GM19467 (cell line): Measurements from ENCODE around the gene NOC3L.
A peak's percentile ranks its signal among the peaks of the same experiment; 100 is the strongest.
"Not testable (repeated sequence)": the region's sequence is repeated elsewhere in the genome, so short reads cannot be mapped to it uniquely, and the experiment has no call there.

ENCODE experiments used
- ATAC-seq: cut with Tn5 transposase; IDR thresholded peaks from one replicate; pipeline ENCODE4 v1.9.1; 2021; ENCODE audit warnings: mild to moderate bottlenecking, moderate library complexity; ENCODE audit not compliant: unreplicated experiment

Gene NOC3L, protein sequence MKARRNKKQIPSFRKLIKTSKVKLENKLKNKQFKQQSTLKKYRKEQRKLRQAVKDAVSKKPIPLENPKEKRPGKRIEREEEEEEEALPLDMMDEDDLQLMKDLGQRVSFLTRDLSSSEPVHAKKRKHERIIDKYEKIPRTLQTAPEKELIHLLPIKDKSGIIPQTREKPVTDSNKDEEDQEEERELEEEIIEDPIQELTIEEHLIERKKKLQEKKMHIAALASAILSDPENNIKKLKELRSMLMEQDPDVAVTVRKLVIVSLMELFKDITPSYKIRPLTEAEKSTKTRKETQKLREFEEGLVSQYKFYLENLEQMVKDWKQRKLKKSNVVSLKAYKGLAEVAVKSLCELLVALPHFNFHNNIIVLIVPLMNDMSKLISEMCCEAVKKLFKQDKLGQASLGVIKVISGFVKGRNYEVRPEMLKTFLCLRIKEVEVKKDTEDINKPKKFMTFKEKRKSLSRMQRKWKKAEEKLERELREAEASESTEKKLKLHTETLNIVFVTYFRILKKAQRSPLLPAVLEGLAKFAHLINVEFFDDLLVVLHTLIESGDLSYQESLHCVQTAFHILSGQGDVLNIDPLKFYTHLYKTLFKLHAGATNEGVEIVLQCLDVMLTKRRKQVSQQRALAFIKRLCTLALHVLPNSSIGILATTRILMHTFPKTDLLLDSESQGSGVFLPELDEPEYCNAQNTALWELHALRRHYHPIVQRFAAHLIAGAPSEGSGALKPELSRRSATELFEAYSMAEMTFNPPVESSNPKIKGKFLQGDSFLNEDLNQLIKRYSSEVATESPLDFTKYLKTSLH

GRCh38 chr10:94362360-94363250, at the start of gene NOC3L:
TSS of gene NOC3L (minus strand) at chr10:94362939. CDS start at chr10:94362838, 101 bp downstream.
- ATAC-seq = peak; percentile 100

- ATAC-seq = no peak
Observed at GRCh38 chr10:94412449-94412848, 49.7 kb upstream of the NOC3L start.

GRCh38 chr10:94411304-94411703, 48.6 kb upstream of the NOC3L start:
- no peak for ATAC-seq

DNA sequence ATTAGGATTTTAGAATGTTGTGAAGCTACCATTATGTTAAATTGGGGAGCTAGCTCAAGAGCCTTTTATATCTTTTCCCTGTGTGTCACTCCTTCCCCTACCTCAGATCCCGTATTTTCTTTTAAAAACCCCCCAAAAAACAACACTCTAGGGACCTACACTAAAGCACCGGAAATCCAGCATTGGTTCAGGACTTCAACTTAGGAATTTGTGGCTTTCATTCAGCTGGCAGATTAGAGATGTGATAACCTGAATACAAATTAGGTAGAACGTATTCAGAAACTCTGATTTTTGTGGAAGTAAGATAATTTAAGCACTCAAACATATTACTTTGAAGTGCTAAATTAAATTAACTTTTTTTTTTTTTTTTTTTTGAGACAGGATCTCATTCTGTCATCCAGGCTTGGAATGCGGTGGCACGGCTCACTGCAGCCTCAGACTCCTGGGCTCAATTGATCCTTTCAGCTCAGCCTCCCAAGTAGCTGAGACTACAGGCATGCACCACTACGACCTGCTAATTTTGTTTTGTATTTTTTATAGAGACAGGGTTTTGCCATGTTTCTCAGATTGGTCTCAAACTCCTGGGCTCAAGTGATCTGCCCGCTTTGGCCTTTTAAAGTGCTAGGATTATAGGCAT, 46.4 kb upstream of the NOC3L start:
- ATAC-seq = no peak

DNA sequence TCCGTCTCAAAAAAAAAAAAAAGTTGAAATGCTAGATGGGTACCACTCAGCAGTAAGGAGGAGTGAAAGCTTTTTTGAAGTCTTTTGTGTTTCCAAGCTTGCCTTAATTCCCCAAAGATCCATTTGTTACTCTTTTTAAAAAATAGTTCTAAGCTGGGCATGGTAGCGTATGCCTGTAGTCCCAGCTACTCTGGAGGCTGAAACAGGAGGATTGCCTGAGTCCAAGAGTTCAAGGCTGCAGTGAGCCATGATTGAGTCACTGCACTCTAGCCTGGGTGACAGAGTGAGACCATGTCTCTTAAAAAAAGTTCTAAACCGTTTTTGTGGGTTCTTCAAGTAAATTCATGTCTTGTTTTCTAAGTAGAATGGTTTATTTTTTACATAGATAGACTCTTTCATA, 44.9 kb upstream of the NOC3L start:
- ATAC-seq = no peak

- no peak for ATAC-seq
Observed at GRCh38 chr10:94405406-94405805, 42.7 kb upstream of the NOC3L start.

DNA sequence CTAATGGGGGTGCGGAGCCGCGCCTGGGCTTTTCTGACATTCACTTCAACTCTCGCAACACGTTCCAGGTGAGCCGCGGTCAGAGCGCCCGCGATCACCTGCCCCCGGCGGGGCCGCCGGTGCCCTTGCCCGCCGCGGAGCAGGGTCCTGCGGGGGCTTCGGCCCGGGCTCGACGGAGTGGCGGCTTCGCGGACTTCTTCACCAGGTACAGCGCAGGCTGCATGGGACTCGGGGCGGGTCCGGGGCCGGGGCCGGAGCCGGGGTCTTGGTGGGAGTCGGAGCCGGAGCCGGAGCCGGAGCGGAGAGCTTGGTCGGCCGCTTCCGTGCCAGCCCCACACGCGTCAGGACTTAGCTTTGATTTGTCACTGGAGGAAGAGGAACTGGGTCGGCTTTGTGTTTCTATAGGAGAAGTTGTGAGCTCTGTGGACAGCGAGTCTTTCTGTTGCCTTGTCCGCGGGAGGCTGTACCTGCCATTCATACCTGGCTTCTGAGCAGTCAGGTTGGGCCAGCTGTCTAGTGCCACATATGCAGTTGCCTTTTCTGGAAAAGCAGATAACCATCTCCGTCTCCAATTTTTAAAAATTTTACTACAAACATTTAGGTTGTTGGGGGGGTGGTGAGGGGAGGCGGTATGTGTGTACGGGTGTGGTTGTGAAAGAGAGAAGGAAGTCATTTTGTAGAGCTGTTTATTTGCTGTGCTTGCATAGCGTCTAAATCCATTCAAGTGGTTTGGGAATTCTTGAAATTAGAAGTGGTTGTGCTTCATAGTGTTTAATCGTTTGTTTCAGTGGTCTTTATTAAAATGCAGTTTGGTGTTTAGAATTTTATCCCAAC, 40.9 kb upstream of the NOC3L start:
- ATAC-seq = peak; percentile 46

DNA sequence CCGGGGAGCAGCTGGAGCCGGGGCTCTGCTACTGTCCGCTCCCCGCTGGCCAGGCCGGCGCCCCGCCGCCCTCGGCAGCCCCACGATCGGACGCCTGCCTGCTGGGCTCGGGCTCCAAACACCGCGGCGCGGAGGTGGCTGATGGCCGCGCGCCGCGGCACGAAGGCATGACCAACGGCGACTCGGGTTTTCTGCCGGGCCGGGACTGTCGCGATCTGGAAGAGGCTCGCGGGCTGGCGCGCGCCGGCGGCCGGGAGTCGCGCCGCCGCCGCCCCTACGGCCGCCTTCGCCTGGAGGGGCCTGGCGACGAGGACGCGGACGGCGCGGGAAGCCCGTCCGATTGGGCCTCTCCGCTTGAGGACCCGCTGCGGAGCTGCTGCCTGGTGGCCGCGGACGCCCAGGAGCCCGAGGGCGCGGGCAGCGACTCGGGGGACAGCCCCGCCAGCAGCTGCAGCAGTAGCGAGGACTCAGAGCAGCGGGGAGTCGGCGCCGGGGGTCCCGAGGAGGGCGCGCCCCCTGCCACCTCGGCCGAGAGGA, 40.2 kb upstream of the NOC3L start:
- peak; percentile 15 for ATAC-seq

DNA sequence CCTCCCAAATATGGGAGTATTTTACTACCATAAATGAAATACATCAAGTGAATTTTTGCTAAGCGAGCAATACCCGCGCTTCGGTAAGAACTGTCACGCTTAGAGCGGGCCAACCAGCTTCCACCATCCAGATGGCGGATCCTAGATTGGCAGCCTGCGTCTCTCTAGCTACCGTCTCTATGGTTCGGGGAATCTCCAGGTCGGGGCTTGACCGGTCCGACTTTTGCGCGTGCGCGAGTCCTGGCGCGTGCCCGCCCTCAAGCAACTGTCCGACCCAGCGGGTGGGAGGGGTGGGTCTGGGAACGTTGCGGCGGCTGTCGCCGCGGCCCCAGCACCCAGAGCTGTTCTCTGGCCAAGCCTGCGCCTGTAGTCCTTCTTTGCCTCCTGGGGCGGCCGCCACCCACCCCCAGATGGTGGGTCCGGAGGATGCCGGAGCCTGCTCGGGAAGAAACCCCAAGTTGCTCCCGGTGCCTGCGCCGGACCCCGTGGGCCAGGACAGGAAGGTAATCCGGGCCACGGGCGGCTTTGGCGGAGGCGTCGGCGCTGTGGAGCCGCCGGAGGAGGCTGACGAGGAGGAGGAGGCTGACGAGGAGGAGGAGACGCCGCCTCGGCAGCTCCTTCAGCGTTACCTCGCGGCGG, 39.6 kb upstream of the NOC3L start, which contains the start of gene TBC1D12:
TBC1D12 (plus strand) TSS at position 338 of the 639 bp plus-strand sequence; CDS start at position 411, 73 bp downstream.
- peak; percentile 71 for ATAC-seq

- ATAC-seq = no peak
Observed at GRCh38 chr10:94398762-94399161, 36.0 kb upstream of the NOC3L start.

DNA sequence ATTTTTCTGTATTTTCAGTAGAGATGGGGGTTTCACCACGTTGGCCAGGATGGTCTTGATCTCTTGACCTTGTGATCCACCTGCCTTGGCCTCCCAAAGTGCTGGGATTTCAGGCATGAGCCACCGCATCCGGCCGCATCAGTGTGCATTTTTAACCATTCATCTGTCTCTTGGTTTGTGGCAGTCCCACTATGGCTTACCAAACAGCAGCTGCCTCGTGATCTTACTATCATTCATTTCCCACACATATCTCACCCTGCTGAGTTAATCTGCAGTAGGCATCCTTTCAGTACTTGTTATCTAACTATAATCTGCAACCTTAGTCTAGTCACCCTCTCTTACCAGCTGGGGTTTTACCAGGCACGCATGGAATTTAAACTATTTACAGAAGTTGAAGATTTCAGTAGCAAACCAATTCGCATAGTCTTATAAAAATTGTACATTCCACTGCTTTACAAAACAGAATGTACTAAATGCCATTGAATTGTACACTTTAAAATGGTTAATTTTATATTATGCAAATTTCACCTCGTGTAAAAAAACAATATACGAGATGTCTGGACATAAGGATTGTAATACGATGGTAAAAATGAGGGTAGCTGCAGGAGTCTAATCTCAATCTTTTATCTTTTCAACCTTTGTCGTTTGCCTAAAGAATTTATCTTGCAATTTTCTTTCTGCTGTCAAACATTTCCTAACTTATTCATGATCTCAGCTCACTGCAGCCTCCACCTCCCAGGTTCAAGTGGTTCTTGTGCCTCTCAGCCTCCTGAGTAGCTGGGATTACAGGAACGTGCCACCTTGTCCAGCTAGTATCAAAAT, 35.0 kb upstream of the NOC3L start:
- ATAC-seq = no peak

DNA sequence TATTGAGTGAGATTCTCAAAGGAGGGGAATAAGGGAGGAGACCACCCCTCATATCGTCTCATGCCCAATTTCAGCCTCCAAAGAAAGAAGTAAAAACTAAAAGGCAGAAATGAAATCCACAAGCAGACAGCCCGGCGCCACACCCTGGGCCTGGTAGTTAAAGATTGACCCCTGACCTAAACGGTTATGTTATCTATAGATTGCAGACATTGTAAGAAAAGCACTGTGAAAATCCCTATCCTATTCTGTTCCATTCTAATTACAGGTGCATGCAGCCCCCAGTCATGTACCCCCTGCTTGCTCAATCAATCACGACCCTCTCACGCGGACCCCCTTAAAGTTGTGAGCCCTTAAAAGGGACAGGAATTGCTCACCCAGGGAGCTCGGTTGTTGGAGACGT, 29.4 kb upstream of the NOC3L start:
- ATAC-seq = not testable (repeated sequence)

GRCh38 chr10:94385733-94386132, 23.0 kb upstream of the NOC3L start:
- ATAC-seq = not testable (repeated sequence)

- no peak for ATAC-seq
Observed at GRCh38 chr10:94383530-94383929, 20.8 kb upstream of the NOC3L start.

GRCh38 chr10:94376865-94377264, 14.1 kb upstream of the NOC3L start:
- no peak for ATAC-seq

DNA sequence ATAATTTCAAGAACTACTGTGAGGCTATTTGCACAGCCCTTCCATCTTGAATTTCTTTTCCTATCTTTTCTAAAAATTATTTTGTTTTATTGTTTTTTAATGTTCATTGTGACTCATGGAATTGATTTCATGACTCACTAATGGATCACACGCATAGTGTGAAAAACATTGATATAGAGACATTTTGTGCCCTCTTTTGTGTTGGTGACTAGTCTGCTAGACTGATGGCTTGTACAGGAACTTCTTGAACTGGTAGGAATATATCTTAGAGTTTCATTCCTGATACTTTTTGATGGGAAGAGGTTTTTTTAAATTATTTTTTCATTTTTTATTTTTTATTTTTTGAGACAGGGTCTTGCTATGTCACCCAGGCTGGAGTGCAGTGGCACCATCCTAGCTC, 12.6 kb upstream of the NOC3L start:
- no peak for ATAC-seq

DNA sequence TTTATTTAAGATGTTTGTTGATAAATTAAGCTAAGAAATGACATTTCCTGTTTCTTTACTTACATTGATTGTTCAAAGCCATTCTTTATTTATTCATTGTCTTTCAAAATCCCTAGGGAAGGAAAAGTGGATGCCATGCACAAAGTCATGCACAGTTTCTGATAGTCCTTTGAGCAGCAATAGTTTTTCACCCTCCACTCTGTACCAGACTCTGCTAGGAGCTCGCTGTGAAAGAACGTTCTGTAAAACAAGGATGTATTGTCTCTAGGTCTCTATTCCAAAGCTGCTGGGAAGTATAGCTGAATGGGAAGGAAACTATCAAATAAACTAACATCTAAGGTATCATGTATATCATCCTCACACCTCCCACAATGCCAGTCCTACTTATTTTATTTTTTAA, 7.8 kb upstream of the NOC3L start:
- ATAC-seq = no peak

- no peak for ATAC-seq
Observed at GRCh38 chr10:94366382-94366781, 3.6 kb upstream of the NOC3L start.
